Measurements from ENCODE around the gene ATP5MG. TPM values are rescaled to one million over a fixed set of nuclear protein-coding genes. Genes with fewer than 3 reads are reported as not detected.

The ATP5MG gene, protein sequence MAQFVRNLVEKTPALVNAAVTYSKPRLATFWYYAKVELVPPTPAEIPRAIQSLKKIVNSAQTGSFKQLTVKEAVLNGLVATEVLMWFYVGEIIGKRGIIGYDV
- 237 and 251 TPM in 2 replicates for total RNA-seq (2021; fragmentation: NEBNext Ultra II Directional; extraction: Animal tissue kit (Norgen Biotek cat#: 25700))
- polyA plus RNA-seq (2011; rRNA removed) = 322 and 464 TPM in 2 replicates
- polyA plus RNA-seq (2011; cell fraction: cytosol; rRNA removed) = 411 TPM
- polyA plus RNA-seq (2011; cell fraction: nucleus; rRNA removed) = 120 TPM
- 307 to 411 TPM (median 350 TPM) in 4 replicates for polyA plus RNA-seq (2012, experiment 1 of 2)
- polyA plus RNA-seq (2012, experiment 2 of 2) = 16,127 TPM
- polyA plus RNA-seq (2013, experiment 1 of 2) = 782 TPM
- 843 TPM for polyA plus RNA-seq (2013, experiment 2 of 2)
- polyA minus RNA-seq (2011; rRNA and poly(A)+ RNA removed) = 46.8 and 52.8 TPM in 2 replicates
- polyA minus RNA-seq (2011; cell fraction: cytosol; rRNA and poly(A)+ RNA removed) = 77.8 TPM
- 27.1 TPM for polyA minus RNA-seq (2011; cell fraction: nucleus; rRNA and poly(A)+ RNA removed)
- long read RNA-seq, experiment 1, transcript ATP5MG-201 (3 exons, 1,577 nt) = major isoform, 322 of 351 reads
- long read RNA-seq, experiment 1, transcript ATP5MG-203 (2 exons, 1,582 nt) = minor isoform, 11 of 351 reads
- long read RNA-seq, experiment 1, partial matches to known transcripts = 12 of 351 reads
- long read RNA-seq, experiment 1, other reads (novel, unspliced or antisense) = 5 of 351 reads
- long read RNA-seq, experiment 2, transcript ATP5MG-201 (3 exons, 1,577 nt) = major isoform, 41 of 44 reads
- long read RNA-seq, experiment 2, partial matches to known transcripts = 0 of 44 reads
- long read RNA-seq, experiment 2, other reads (novel, unspliced or antisense) = 2 of 44 reads

DNA sequence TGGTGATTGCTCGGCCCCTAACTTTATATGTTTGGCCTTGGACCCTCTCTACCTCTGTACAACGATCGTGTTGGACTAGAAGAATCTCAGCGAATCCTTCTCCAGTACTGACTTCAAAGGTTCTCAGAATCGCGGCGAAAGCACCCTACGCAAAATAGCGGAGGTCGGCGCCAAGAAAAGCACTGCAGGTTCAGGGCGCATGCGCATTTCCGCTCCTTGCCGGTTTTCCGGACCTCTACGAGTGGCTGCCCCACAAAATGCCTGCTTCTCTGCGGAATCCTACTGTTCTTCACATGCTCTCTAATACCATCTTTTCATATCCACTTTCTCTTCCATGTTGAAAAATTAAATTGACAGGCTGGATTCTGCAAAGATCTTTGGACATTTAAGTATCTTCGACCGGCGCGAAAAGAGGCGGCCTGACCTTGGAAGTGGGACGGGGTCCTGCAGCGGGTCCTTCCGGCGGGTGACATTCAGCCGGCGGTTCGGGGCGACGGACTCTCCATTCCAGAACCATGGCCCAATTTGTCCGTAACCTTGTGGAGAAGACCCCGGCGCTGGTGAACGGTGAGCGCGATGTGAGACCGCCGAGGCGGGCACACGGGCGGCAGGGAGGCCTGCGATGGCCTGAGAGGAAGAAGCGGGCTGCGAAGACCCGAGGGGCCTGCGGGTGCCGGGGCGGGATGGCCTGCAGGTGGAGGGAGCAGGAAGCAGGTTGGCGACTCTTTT is at the start of gene ATP5MG:
TSS of gene ATP5MG (plus strand) at position 456 of the 729 bp plus-strand sequence. CDS start at position 516, 60 bp downstream.
- no peak within 1 kb of the TSS for H2BK120ac ChIP-seq (replicated peaks; ENCODE audit: low read depth, low read length)
- H4K91ac ChIP-seq (replicated peaks; ENCODE audit: insufficient read length, low read length) = no peak within 1 kb of the TSS
- H3K27ac ChIP-seq (ENCODE audit: low read depth, low read length) = peak within 1 kb of the TSS; percentile 88
- H2AK5ac ChIP-seq (ENCODE audit: low read depth, low read length) = no peak within 1 kb of the TSS
- FAIRE-seq = peak; percentile 93
- H3K79me1 ChIP-seq (ENCODE audit: low read depth, low read length) = 0 out of 2 replicates have a peak, but pooled peaks cover 2% of the 10 kb centered on the region
- H3K27me3 ChIP-seq (replicated peaks in 1 of 4; ENCODE audit: control insufficient read depth in 3 of 4, extremely low read depth in 1 of 4, insufficient read depth in 3 of 4, low read length in 3 of 4) = no peaks in the 10 kb centered on the region
- no peak within 1 kb of the TSS for H2BK12ac ChIP-seq (ENCODE audit: low read depth, low read length)
- no peak within 1 kb of the TSS; the same call in none of the 2 replicates for H2BK15ac ChIP-seq (ENCODE audit: low read length)
- H3K56ac ChIP-seq (replicated peaks; ENCODE audit: insufficient read length, low read depth, low read length) = peak within 1 kb of the TSS; percentile 24
- ChIA-PET POLR2A (ENCODE audit: partially characterized antibody) (interaction anchor here (0.9 to 2.2 kb wide), 13 partner anchors 8 to 126 kb away, joined by 3 to 13 read pairs (median 4); partner anchors contain the start of genes KMT2A and TTC36), CTCF (ENCODE audit: partially characterized antibody) (interaction anchor here (0.8 to 1.8 kb wide), 4 partner anchors 14 to 88 kb away, joined by 3 to 8 read pairs (median 4); no protein-coding TSS in a partner anchor)
- H3K4me3 ChIP-seq (ENCODE audit: extremely low read depth in 1 of 4, insufficient read depth in 2 of 4, low read depth in 3 of 4, low read length in 4 of 4) = peak within 1 kb of the TSS; percentile 81 to 95 (median 92)
- no peak within 1 kb of the TSS for H3K14ac ChIP-seq (ENCODE audit: insufficient read length)
- no peak within 1 kb of the TSS for H2BK20ac ChIP-seq (ENCODE audit: low read length)
- H4K5ac ChIP-seq (ENCODE audit: insufficient read length, low read depth, low read length) = peak within 1 kb of the TSS; percentile 69
- peak within 1 kb of the TSS; percentile 30 to 89 for H3K4me2 ChIP-seq (ENCODE audit: insufficient read depth in 1 of 2, low read depth in 2 of 2, low read length in 2 of 2)
- H2BK5ac ChIP-seq (ENCODE audit: low read depth, low read length) = peak within 1 kb of the TSS; percentile 49; the same call in 1 of the 2 replicates
- H3K9ac ChIP-seq (replicated peaks in 1 of 4; ENCODE audit: extremely low read depth in 1 of 4, low read depth in 3 of 4, low read length in 3 of 4) = peak within 1 kb of the TSS; percentile 80 to 93 (median 82)
- peaks cover 9 to 48% of the 10 kb centered on the region in 2 experiments; a peak in 3 of 4 replicates for H3K79me2 ChIP-seq (ENCODE audit: control insufficient read depth in 1 of 2, insufficient read depth in 2 of 2, low read length in 2 of 2)
- no peak within 1 kb of the TSS; the same call in 1 of the 2 replicates for H3K18ac ChIP-seq (ENCODE audit: extremely low read depth, low read length)
- no peak within 1 kb of the TSS for H3K4ac ChIP-seq (replicated peaks; ENCODE audit: insufficient read length, low read depth, low read length)
- H3K4me1 ChIP-seq (replicated peaks in 1 of 4; ENCODE audit: control insufficient read depth in 3 of 4, insufficient read depth in 4 of 4, low read length in 3 of 4) = peaks cover 0 to 6% (median 0%) of the 10 kb centered on the region in 4 experiments; a peak in 2 of 7 replicates
- 1% methylated on average over 44 of the region's 51 CpGs; no CpG with 5 or more reads in 1 of the 2 experiments for WGBS, 2 experiments (ENCODE audit: extremely low coverage in 1 of 2, insufficient coverage in 1 of 2, insufficient read length in 1 of 2, insufficient replicate concordance in 2 of 2, low coverage in 1 of 2, low lambda C conversion rate in 2 of 2, missing lambda C conversion rate in 1 of 2)
- H4K20me1 ChIP-seq (replicated peaks in 1 of 2; ENCODE audit: control insufficient read depth in 1 of 2, insufficient read depth in 2 of 2, low read length in 2 of 2) = peaks cover 8 to 9% of the 10 kb centered on the region in 2 experiments
- peak within 1 kb of the TSS; percentile 92; the same call in 1 of the 2 replicates for H4K8ac ChIP-seq (ENCODE audit: extremely low read depth, insufficient read depth, low read length)
- peak within 1 kb of the TSS; percentile 99 for H2AFZ ChIP-seq (ENCODE audit: low read length)
- DNase-seq (ENCODE audit: low read depth in 1 of 2, low spot score in 2 of 2) = peak; percentile 72 to 90
- peaks cover 3% of the 10 kb centered on the region for H3K23me2 ChIP-seq (ENCODE audit: low read depth, low read length)
- peaks cover 0 to 15% (median 0%) of the 10 kb centered on the region in 4 experiments; a peak in 3 of 8 replicates for H3K36me3 ChIP-seq (ENCODE audit: control insufficient read depth in 2 of 4, insufficient read depth in 4 of 4, low read length in 3 of 4)
- no peak within 1 kb of the TSS for H3K23ac ChIP-seq (ENCODE audit: insufficient read length)
- H3K9me3 ChIP-seq (ENCODE audit: insufficient read depth in 2 of 2, low read depth in 1 of 2, low read length in 1 of 2) = no peaks in the 10 kb centered on the region
- TF ChIP-seq HDAC6 (IDR thresholded peaks at IDR 0.05; ENCODE audit: low read depth, low read length) (no peak), CEBPB (IDR thresholded peaks at IDR 0.05; ENCODE audit: low read depth, low read length) (no peak), POLR2A (IDR thresholded peaks at IDR 0.05; ENCODE audit: control extremely low read depth in 1 of 2, low read depth in 2 of 2, low read length in 2 of 2) (peak; percentile 67 to 78; a peak in 2 of 3 replicates), KDM1A (IDR thresholded peaks at IDR 0.05; ENCODE audit: borderline replicate concordance, low read length) (no peak), KDM4A (IDR thresholded peaks at IDR 0.05; ENCODE audit: low read depth, low read length, severe bottlenecking) (peak; percentile 43), TCF12 (IDR thresholded peaks at IDR 0.05; ENCODE audit: low read depth, low read length) (no peak), RNF2 (IDR thresholded peaks at IDR 0.05; ENCODE audit: borderline replicate concordance, low read depth, low read length, missing control alignments, poor library complexity, severe bottlenecking) (no peak)
